Measurements from ENCODE around the gene FAM120A.

Gene FAM120A, protein sequence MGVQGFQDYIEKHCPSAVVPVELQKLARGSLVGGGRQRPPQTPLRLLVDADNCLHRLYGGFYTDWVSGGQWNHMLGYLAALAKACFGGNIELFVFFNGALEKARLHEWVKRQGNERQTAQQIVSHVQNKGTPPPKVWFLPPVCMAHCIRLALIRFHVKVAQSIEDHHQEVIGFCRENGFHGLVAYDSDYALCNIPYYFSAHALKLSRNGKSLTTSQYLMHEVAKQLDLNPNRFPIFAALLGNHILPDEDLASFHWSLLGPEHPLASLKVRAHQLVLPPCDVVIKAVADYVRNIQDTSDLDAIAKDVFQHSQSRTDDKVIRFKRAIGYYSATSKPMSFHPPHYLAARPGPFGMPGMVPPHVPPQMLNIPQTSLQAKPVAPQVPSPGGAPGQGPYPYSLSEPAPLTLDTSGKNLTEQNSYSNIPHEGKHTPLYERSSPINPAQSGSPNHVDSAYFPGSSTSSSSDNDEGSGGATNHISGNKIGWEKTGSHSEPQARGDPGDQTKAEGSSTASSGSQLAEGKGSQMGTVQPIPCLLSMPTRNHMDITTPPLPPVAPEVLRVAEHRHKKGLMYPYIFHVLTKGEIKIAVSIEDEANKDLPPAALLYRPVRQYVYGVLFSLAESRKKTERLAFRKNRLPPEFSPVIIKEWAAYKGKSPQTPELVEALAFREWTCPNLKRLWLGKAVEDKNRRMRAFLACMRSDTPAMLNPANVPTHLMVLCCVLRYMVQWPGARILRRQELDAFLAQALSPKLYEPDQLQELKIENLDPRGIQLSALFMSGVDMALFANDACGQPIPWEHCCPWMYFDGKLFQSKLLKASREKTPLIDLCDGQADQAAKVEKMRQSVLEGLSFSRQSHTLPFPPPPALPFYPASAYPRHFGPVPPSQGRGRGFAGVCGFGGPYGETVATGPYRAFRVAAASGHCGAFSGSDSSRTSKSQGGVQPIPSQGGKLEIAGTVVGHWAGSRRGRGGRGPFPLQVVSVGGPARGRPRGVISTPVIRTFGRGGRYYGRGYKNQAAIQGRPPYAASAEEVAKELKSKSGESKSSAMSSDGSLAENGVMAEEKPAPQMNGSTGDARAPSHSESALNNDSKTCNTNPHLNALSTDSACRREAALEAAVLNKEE

DNA sequence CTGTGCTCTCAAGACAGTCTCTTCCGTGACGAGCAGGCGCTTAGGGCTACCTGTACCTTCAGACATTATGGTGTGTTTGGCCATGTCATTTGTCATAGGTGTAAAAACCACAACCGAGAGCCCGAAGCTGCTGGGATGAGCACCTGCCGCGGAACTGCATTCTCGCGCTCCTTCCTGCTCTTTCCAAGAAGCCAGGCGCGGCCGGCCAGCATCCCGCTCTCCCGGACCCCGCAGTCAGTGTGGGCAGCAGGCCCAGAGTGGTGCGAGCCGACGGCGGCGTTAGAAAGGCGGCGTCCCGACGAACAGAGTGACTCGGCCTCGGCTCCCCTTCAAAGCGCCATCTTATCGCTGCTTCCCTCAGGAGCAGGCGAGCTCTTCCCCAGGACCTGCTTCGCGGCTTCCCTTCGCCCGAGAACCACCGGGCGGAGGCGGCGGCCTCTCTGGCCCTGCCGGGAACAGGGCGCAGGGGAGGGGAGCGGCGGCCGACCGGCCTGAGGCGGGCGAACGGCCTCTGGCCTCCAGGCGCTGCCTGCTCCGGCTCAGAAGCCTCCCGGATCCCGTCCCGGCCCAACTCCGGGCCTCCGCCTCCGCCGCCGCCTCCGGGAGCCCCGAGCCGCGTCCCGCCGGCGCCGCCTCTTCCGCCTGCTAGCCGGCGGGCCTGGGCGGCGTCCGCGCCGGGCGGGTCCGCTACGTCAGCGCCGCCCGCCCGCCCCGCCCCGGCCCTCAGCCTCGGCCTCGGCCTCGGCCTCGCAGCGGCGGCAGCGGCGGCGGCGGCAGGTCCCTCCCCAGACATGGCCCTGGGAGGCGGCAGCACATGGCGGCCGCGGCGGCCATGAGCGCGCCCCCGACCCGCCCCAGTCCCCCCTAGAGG, at the start of gene FAM120A:
FAM120A (plus strand) TSS at position 741 of the 871 bp plus-strand sequence. CDS start 231 bp downstream, outside the sequence.
- TF ChIP-seq POLR2A (IDR thresholded peaks at IDR 0.05; ENCODE audit: low read length) (peak; percentile 86), GATA1 (IDR thresholded peaks at IDR 0.05; ENCODE audit: low read depth, low read length) (no peak)
- DNase-seq = peak; percentile 87 to 93

DNA sequence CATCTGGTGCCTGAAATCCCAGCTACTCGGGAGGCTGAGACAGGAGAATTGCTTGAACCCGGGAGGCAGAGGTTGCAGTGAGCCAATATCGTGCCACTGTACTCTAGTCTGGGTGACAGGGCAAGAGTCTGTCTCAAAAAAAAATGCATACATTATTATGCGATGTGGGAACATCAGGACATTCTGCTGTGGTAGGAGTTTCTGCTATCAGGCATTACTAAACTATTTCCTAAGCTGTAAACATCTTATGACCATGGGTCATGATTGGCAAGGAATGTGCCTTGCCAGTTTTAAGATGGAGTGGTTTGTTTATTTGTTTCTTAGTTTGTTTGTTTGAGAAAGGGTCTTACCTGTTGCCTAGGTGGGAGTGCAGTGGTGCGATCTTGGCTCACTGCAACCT, 45.1 kb upstream of the FAM120A start:
- TF ChIP-seq POLR2A (IDR thresholded peaks at IDR 0.05; ENCODE audit: low read length) = no peak
- no peak for TF ChIP-seq GATA1 (IDR thresholded peaks at IDR 0.05; ENCODE audit: low read depth, low read length)
- no peak for DNase-seq

DNA sequence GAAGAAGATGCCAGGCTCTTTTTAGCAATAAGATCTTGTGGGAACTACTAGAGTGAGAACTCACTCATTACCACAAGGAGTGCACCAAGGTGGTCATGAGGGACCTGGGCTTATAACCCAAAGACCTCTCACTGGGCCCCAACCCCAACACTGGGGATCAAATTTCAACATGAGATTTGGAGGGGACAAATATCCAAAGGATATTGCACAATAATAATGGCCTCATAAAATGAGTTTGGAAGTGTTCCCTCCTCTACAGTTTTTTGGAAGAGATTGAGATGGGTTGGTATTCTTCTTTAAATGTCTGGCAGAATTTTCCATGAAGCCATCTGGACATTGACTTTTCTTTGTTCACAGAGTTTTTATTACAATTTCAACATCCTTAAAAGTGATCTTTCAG, 38.0 kb upstream of the FAM120A start:
- DNase-seq = no peak
- TF ChIP-seq POLR2A (IDR thresholded peaks at IDR 0.05; ENCODE audit: low read length) (no peak), GATA1 (IDR thresholded peaks at IDR 0.05; ENCODE audit: low read depth, low read length) (no peak)

DNA sequence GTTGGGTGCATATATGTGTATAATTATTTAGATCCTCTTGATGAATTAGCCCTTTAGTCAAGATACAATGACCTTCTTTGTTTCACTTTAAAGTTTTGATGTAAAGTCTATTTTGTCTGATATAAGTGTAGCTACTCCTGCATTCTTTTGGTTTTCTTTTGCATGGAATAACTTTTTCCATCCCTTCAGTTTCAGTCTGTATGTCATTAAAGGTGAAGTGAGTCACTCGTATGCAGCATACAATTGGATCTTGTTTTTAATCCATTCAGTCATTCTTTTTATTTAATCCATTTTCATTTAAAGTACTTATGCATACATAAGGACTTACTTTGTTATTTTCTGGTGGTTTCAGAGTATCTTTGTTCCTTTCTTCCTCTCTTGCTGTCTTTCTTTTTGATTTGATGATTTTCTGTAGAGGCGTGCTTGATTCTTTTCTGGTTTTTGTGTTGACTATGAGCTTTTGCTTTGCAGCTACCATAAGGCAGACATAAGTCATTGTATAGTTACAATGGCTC, 36.3 kb upstream of the FAM120A start:
- DNase-seq = no peak
- TF ChIP-seq POLR2A (IDR thresholded peaks at IDR 0.05; ENCODE audit: low read length) = no peak
- no peak for TF ChIP-seq GATA1 (IDR thresholded peaks at IDR 0.05; ENCODE audit: low read depth, low read length)

DNA sequence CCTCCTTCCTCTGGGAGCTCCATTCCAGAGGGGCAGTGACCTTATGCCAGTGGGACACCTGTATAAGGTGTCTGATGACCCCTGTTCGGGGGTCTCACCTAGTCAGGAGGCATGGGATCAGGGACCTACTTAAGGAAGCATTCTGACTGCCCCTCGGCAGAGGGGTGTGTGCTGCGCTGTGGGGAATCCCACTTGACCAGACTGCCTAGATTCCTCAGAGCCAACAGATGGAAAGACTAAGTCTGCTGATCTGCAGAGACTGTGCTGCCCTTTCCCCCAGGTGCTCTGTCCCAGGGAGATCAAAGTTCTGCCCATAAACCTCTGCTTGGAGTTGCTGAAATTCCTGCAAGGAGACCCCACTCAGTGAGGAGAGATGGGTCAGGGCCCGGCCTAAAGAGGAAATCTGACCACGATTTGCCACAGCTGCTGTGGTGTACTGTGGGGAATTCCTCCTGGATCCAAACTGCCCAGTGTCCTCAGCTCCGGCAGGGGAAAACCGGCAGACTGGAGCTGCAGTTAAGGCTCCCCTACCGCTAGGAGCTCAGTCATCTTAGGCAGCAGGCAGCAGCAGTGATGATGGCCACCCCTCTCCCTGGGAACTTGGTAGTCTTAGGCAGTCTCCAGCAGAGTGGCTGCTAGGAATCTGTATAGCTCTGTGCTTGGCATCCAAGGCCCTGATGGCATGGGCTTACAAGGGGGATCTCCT, 34.8 kb upstream of the FAM120A start:
- no peak for DNase-seq
- TF ChIP-seq POLR2A (IDR thresholded peaks at IDR 0.05; ENCODE audit: low read length) = no peak
- no peak for TF ChIP-seq GATA1 (IDR thresholded peaks at IDR 0.05; ENCODE audit: low read depth, low read length)

DNA sequence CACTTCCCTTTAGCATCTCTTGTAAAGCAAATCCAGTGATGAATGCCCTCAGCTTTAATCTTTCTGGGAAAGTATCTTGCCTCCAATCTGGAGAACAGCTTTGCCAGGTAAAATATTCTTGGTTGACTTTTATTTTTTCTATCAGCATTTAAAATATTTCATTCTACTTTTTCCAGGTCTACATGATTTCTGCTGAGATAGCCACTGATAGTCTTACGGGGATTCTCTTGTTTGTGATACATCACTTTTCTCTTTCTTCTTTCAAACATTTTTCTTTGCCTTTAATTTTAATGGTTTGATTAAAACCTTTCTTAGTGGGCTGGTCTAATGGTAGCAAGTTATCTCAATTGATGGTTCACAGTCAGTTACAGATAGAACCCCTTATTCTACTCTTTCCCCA, 33.9 kb upstream of the FAM120A start:
- TF ChIP-seq POLR2A (IDR thresholded peaks at IDR 0.05; ENCODE audit: low read length) (no peak), GATA1 (IDR thresholded peaks at IDR 0.05; ENCODE audit: low read depth, low read length) (no peak)
- no peak for DNase-seq

DNA sequence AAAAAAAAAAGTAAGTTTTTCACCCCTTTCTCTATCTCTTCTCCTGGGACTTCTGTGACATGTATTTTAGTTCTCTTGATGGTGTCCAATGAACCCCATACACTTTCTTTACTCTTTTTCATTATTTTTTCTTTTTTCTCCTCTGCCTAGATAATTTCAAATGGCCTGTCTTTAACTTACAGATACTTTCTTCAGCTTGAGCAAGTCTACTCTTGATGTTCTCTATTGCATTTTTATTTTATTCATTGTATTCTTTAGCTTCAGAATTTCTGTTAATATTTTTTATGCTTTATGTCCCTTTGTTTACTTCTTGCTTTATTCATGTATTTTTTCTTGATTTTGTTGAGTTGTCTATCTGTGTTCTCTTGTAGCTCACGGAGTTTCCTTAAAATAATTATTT, 32.5 kb upstream of the FAM120A start:
- DNase-seq = no peak
- no peak for TF ChIP-seq POLR2A (IDR thresholded peaks at IDR 0.05; ENCODE audit: low read length)
- no peak for TF ChIP-seq GATA1 (IDR thresholded peaks at IDR 0.05; ENCODE audit: low read depth, low read length)

DNA sequence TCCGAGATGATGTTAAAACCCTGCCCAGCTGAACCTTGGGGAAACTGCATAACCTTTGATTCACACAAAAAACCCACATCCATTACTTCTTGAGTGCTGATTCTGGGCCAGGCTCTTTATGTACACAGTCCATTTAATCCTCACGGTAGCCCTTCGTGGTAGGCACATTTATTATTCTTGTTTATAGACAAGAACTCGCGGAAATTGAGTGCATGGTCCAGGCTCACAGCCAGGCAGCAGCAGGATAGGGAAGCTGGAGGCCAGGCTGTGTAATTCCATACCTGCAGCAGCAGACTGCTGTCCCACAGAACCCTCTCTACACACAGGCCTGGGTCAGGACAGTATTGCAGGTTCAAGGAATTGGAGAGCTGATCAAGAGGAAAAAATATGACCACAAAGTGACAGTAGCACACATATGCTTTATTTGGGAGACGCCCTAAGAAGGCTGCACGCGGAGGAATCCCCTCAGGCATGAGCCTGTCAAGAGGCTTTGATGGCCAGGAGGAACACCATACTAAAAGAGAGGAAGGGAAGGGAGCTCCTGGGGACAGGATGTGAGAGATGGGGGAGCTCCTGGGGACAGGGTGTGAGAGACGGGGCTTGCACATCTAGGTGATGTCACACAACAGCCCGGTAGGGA, 28.4 kb upstream of the FAM120A start:
- no peak for DNase-seq

DNA sequence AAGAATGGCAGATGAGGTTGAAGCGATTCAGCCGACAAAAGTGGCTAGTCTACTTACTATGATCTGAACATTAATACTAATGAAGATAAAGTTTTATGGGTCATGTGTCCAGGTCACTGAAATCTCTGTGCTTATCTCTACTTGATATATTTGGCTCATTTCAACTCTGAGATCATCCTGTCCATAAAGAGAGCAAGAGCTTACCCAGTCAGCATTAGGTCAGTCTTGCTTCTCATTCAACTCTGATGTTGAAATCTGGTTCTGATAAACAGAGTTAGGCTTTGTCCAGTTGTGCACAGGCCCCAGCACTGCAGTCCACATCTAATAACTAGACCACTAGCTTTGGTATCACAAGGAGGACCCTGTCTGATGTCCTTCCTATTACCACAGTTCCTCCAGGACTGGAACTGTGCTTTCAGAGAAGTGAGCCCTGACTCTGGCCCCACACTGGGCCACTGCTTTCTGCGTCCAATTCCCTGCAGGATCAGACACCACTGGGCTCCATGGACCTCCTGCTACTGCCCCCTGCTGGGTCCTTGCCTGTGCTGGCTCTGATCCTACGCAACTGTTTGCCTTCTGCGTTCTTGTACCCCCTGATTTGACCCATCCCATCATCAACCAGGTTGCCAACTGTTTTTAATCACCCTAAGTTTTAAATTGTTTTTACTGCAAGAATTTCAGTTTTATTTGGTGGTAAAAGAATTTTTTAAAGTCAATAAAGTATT, 23.7 kb upstream of the FAM120A start:
- peak in 1 of 2 experiments; percentile 12 for DNase-seq
- TF ChIP-seq GATA1 (IDR thresholded peaks at IDR 0.05; ENCODE audit: low read depth, low read length) (no peak), POLR2A (IDR thresholded peaks at IDR 0.05; ENCODE audit: low read length) (no peak)

More for the DNA sequence above, 28.4 kb upstream of the FAM120A start:
- TF ChIP-seq POLR2A (IDR thresholded peaks at IDR 0.05; ENCODE audit: low read length) (no peak), GATA1 (IDR thresholded peaks at IDR 0.05; ENCODE audit: low read depth, low read length) (no peak)

DNA sequence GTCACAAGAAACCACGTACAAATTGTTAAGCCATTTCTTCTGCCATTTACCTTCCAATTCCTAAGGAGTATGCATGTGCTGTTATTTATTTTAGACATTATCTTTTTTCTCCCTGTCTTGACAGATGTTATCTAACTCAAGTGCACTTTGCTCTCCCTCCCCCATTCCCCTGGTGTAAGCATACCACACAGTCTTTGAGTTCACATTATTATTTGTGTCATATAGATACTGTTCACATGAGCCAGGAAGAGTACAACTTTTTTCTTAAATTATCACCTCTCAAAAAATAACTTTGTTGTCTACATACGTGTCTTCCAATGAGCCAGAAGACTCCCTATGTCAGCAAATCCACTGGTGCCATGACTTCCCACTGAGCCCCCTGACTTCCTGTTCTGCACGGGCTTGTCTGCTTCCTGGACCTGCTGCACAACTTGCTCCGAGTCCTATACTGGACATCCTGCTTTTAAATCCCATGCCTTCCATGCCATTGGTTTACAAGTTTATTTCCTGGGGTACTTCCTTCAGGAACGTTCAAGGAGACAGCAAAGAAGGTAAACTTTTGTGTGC, 19.9 kb upstream of the FAM120A start:
- no peak for TF ChIP-seq POLR2A (IDR thresholded peaks at IDR 0.05; ENCODE audit: low read length)
- no peak for TF ChIP-seq GATA1 (IDR thresholded peaks at IDR 0.05; ENCODE audit: low read depth, low read length)
- DNase-seq = no peak

DNA sequence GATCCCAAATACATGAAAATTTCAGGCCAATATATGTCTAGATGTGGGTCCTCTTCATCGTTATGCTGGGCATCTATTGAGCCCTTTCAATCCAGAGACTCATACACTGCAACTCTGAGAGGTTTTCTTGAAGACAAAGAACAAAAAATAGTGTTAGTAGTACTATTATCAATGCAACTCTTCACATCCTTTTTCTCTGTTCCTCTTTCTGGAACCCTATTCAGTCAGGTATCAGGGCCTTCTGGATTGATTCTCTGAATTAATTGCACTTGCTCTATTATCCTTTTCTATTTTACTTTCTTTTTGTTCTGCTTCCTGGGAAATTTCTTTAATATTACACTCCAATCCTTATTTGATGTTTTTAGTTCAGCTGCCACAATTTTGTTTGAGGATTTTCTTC, 18.5 kb upstream of the FAM120A start:
- no peak for TF ChIP-seq POLR2A (IDR thresholded peaks at IDR 0.05; ENCODE audit: low read length)
- TF ChIP-seq GATA1 (IDR thresholded peaks at IDR 0.05; ENCODE audit: low read depth, low read length) = no peak
- DNase-seq = no peak
